Spleen (tissue), 11 donors: ENCODE results near the gene CBARP. TPM values are rescaled to one million over a fixed set of nuclear protein-coding genes. Genes with fewer than 3 reads are reported as not detected.
"Not testable (repeated sequence)": the region's sequence is repeated elsewhere in the genome, so short reads cannot be mapped to it uniquely, and the experiment has no call there.

Experiments
- DNase-seq: peaks from one replicate; pipeline ENCODE4 v3.0.0-alpha.2; 2020
- H3K27ac ChIP-seq, 8 donors: fragments of 200-600 bp; sonication (generic) in 7 of 8; 1 replicate in 4 of 8; 2 replicates in 4 of 8; pipeline versions ENCODE4 v1.5.0 to v1.8.0; 2016 to 2021; ENCODE audit warnings: inconsistent platforms in 4 of 8, mild to moderate bottlenecking in 4 of 8, moderate library complexity in 1 of 8
- H3K27me3 ChIP-seq, 7 donors: fragments of 200-600 bp; sonication (generic) in 6 of 7; replicated peaks in 1 of 7; 1 replicate in 4 of 7; 2 replicates in 3 of 7; pipeline versions ENCODE4 v1.5.0 to v1.8.0; 2016 to 2021; ENCODE audit warnings: inconsistent platforms in 3 of 7, mild to moderate bottlenecking in 1 of 7
- H3K36me3 ChIP-seq, 6 donors: fragments of 200-600 bp; sonication (generic) in 5 of 6; 1 replicate in 4 of 6; 2 replicates in 2 of 6; pipeline versions ENCODE4 v1.5.0 to v1.8.0; 2016 to 2021; ENCODE audit warnings: inconsistent platforms in 2 of 6
- H3K4me1 ChIP-seq, 6 donors: fragments of 200-600 bp; sonication (generic) in 5 of 6; 1 replicate in 3 of 6; 2 replicates in 3 of 6; pipeline versions ENCODE4 v1.5.0 to v1.8.0; 2016 to 2021; ENCODE audit warnings: inconsistent platforms in 3 of 6
- H3K4me3 ChIP-seq, 8 donors: fragments of 200-600 bp; sonication (generic) in 7 of 8; 1 replicate in 4 of 8; 2 replicates in 4 of 8; pipeline versions ENCODE4 v1.5.0 to v1.8.0; 2016 to 2021; ENCODE audit warnings: inconsistent platforms in 4 of 8, mild to moderate bottlenecking in 4 of 8, moderate library complexity in 2 of 8
- H3K9me3 ChIP-seq, 8 donors: fragments of 200-600 bp; sonication (generic) in 7 of 8; 1 replicate in 4 of 8; 2 replicates in 4 of 8; pipeline versions ENCODE4 v1.5.0 to v1.8.0; 2016 to 2021; ENCODE audit warnings: inconsistent platforms in 4 of 8
- CTCF ChIP-seq, 11 experiments: fragments of 200-600 bp in 7 of 11; fragments of 450-650 bp in 4 of 11; sonication (generic) in 4 of 11; IDR thresholded peaks in 8 of 11; conservative IDR thresholded peaks in 3 of 11; 1 replicate in 7 of 11; 2 replicates in 4 of 11; pipeline versions ENCODE4 v1.4.0 to v1.8.0; 2016 to 2021; ENCODE audit warnings: antibody characterized with exemption in 11 of 11, inconsistent platforms in 4 of 11, mild to moderate bottlenecking in 1 of 11
- POLR2A ChIP-seq, 3 donors: fragments of 450-650 bp; IDR thresholded peaks; one replicate each; pipeline ENCODE4 v1.5.1; 2017; ENCODE audit warnings: antibody characterized with exemption in 3 of 3, mild to moderate bottlenecking in 1 of 3
- POLR2AphosphoS5 ChIP-seq, 3 donors: sonication (generic); formaldehyde crosslinking; IDR thresholded peaks; one replicate each; pipeline ENCODE4 v1.5.1; 2017; ENCODE audit warnings: antibody characterized with exemption in 3 of 3
- WGBS, 5 donors: extraction: QIAGEN DNeasy Blood & Tissue Kit in 3 of 5; methylation state at CpG; one replicate each; pipeline versions ENCODE4 v1.1.5 to v1.1.7; 2013 to 2018; 5-methylcytosine and 5-hydroxymethylcytosine counted together
- intact Hi-C: fragments of 100-400 bp; cut with DNase I; formaldehyde crosslinking; loops from one replicate; pipeline ENCODE4 v1.15.0; 2023; ENCODE audit warnings: low total_unique reads
- polyA plus RNA-seq, 3 donors: library from polyadenylated mRNA; stranded (reverse); fragments of 200-250 nt; gene quantifications; one replicate each; pipeline ENCODE4 v1.2.1, GENCODE V29; 2013
- total RNA-seq, 7 donors: library from RNA; depleted of rRNA in 3 of 7; stranded (reverse); fragments of >200 nt in 3 of 7; fragmentation: NEBNext Ultra II Directional in 4 of 7; extraction: Animal tissue kit (Norgen Biotek cat#: 25700) in 4 of 7; gene quantifications; one replicate each; pipeline versions ENCODE4 v1.1.0 to v1.2.1, GENCODE V29; 2016 to 2021
- donor health status: healthy with polysubstance abuse.
- donor health status: DM: no; HTN: no; CAD: no; lungs with moderate emphysema.
- donor health status: DM: no; HTN: no; CAD: no.
- donor health status: Bipolar disorder and iron deficiency.
- donor health status: healthy.
- donor health status: DM: no; HTN: no; CAD: no.
- donor health status: DM: yes; HTN: yes; CAD: no.

The CBARP gene
- total and polyA plus RNA-seq, 10 donors = 0.05 to 1.2 (median 0.41) TPM; not detected in 2

GRCh38 chr19:1247748-1248138 lies 9.9 kb upstream of the CBARP start:
- peaks cover 34 to 74% (median 67%) of the 10 kb centered on the region in 6 donors for H3K4me1 ChIP-seq
- TF ChIP-seq POLR2A (IDR thresholded peaks at IDR 0.05) (no peak), POLR2AphosphoS5 (IDR thresholded peaks at IDR 0.05) (no peak), CTCF (IDR thresholded peaks at IDR 0.05 in 8 of 11, conservative IDR thresholded peaks at IDR 0.05 in 3 of 11) (no peak)
- whole genome bisulfite sequencing, 5 donors = 60 to 76% (median 62%) methylated on average over 5 to 8 of the region's 8 CpGs
- H3K4me3 ChIP-seq = peak overlapping the region; percentile 67 to 99 (median 94)
- H3K9me3 ChIP-seq = no peaks in the 10 kb centered on the region
- no peaks in the 10 kb centered on the region for H3K27me3 ChIP-seq
- intact Hi-C loops = no loop called here
- peak overlapping the region; percentile 97 to 100 (median 99) for H3K27ac ChIP-seq
- no peak for DNase-seq
- H3K36me3 ChIP-seq = peaks cover 0 to 43% (median 13%) of the 10 kb centered on the region in 6 donors

GRCh38 chr19:1246265-1247087 lies 8.7 kb upstream of the CBARP start:
- peaks cover 40 to 74% (median 65%) of the 10 kb centered on the region in 6 donors for H3K4me1 ChIP-seq
- 76 to 83% (median 80%) methylated on average over 20 to 27 of the region's 27 CpGs for WGBS, 5 donors
- DNase-seq, H3K27me3 ChIP-seq, H3K9me3 ChIP-seq, intact Hi-C loops: not testable (repeated sequence)
- H3K4me3 ChIP-seq = peak overlapping the region in 1 of 8 donors; percentile 61
- peak overlapping the region; percentile 42 to 100 (median 94) for H3K27ac ChIP-seq
- peaks cover 0 to 31% (median 7%) of the 10 kb centered on the region in 6 donors for H3K36me3 ChIP-seq

DNA sequence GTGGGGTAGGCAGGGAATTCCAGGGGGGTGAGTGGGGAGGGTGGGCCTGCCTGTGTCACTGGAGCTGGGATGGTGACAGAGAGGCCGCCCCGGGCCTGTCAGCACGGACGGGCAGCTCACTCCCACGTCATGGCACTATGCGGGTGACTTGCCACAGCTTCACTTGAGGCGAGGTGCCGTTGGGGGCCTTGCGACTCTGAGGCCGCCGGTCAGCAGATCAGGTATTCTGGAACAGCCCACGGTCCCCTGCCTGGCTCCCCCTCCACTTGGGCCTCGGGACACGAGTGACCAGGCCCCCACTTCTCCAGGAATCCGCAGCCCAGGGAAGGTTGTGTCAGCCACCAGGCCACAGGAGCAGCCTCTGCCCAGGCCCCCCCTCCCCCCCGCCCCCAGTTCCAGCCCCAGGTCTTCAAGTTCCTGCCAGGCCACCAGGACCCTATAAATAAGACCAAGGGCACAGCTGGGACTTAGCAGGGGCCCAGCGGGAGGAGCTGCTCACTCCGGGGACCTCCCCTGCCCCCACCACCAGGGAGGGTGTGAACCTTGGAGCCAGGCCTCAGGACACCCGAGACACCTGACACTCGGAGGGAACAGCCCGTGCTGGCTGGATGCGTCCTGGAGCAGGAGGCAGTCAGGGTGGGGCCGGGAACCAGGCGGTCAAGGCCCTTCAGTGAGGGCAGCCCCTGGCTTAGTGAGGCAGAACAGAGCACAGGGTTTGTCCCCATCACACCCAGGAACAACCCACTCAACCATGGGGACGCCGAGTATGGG lies 7.9 kb upstream of the CBARP start:
- Histone ChIP-seq H3K4me1 (peaks cover 48 to 78% (median 70%) of the 10 kb centered on the region in 6 donors), H3K27me3 (peaks cover 0 to under 1% (median 0%) of the 10 kb centered on the region in 7 donors), H3K9me3 (no peaks in the 10 kb centered on the region), H3K4me3 (peak overlapping the region in 1 of 8 donors; percentile 61), H3K36me3 (peaks cover 0 to 23% (median 2%) of the 10 kb centered on the region in 6 donors), H3K27ac (peak overlapping the region; percentile 45 to 100 (median 94))
- peak; percentile 88 for DNase-seq
- 63 to 85% (median 77%) methylated on average over 10 to 26 of the region's 26 CpGs for WGBS, 5 donors
- TF ChIP-seq POLR2A (IDR thresholded peaks at IDR 0.05) (no peak), POLR2AphosphoS5 (IDR thresholded peaks at IDR 0.05) (peak; percentile 71 to 84 (median 75))
- intact Hi-C loops = loop anchor here (2.0 kb wide), 1 partner anchor 21 kb away; no protein-coding TSS in a partner anchor

GRCh38 chr19:1244693-1245451 lies 7.1 kb upstream of the CBARP start:
- Histone ChIP-seq H3K36me3 (peaks cover 0 to 16% (median 0%) of the 10 kb centered on the region in 6 donors), H3K4me1 (peaks cover 52 to 86% (median 77%) of the 10 kb centered on the region in 6 donors), H3K4me3 (peak overlapping the region in 5 of 8 donors; percentile 9 to 61 (median 21)), H3K27me3 (peaks cover 0 to 8% (median 0%) of the 10 kb centered on the region in 7 donors), H3K9me3 (no peaks in the 10 kb centered on the region), H3K27ac (peak overlapping the region; percentile 45 to 100 (median 94))
- DNase-seq = peak; percentile 92
- intact Hi-C loops = loop anchor here (2.0 kb wide), 1 partner anchor 22 kb away; no protein-coding TSS in a partner anchor
- TF ChIP-seq POLR2AphosphoS5 (IDR thresholded peaks at IDR 0.05) = peak; percentile 44 to 82 (median 63)
- peak in 2 of 11 experiments; percentile 3 to 11 for TF ChIP-seq CTCF (IDR thresholded peaks at IDR 0.05 in 8 of 11, conservative IDR thresholded peaks at IDR 0.05 in 3 of 11)
- TF ChIP-seq POLR2A (IDR thresholded peaks at IDR 0.05) = no peak
- WGBS, 5 donors = 28 to 47% (median 36%) methylated on average over 12 to 31 of the region's 31 CpGs
